Karpas-422 (cell line): ENCODE data around the gene KDM2A. TPM values are rescaled to one million over a fixed set of nuclear protein-coding genes. Genes with fewer than 3 reads are reported as not detected.

Experiments
- DNase-seq: peaks from one replicate; pipeline ENCODE4 v3.0.0-alpha.2; 2015
- H2AFZ ChIP-seq: fragments of 200-600 bp; sonication (generic); 2 replicates; pipeline ENCODE4 v1.6.1; 2014; ENCODE audit warnings: antibody characterized with exemption, low read length, mixed read lengths
- H3K27ac ChIP-seq: fragments of 200-600 bp; sonication (generic); 2 replicates; pipeline ENCODE4 v1.5.1; 2014; ENCODE audit warnings: mild to moderate bottlenecking, low read length, moderate library complexity
- H3K27me3 ChIP-seq: fragments of 200-600 bp; sonication (generic); 2 replicates; pipeline ENCODE4 v1.6.1; 2014; ENCODE audit warnings: low read length, mixed read lengths
- H3K36me3 ChIP-seq: fragments of 200-600 bp; sonication (generic); 2 replicates; pipeline ENCODE4 v1.6.1; 2014; ENCODE audit warnings: low read length, mixed read lengths; ENCODE audit not compliant: insufficient read depth
- H3K4me1 ChIP-seq: fragments of 200-600 bp; sonication (generic); 2 replicates; pipeline ENCODE4 v1.6.1; 2014; ENCODE audit warnings: mild to moderate bottlenecking, low read length, mixed read lengths
- H3K4me2 ChIP-seq: fragments of 200-600 bp; sonication (generic); 2 replicates; pipeline ENCODE4 v1.6.1; 2014; ENCODE audit warnings: low read length, low read depth, mild to moderate bottlenecking; ENCODE audit not compliant: poor library complexity, severe bottlenecking
- H3K4me3 ChIP-seq: fragments of 200-600 bp; sonication (generic); 2 replicates; pipeline ENCODE4 v1.5.1; 2014; ENCODE audit warnings: mild to moderate bottlenecking, antibody characterized with exemption, low read length, mixed read lengths
- H3K79me2 ChIP-seq: fragments of 200-600 bp; sonication (generic); 2 replicates; pipeline ENCODE4 v1.6.1; 2014; ENCODE audit warnings: mild to moderate bottlenecking, low read length, mixed read lengths
- H3K9ac ChIP-seq: fragments of 200-600 bp; sonication (generic); 2 replicates; pipeline ENCODE4 v1.6.0; 2014; ENCODE audit warnings: low read length
- H3K9me2 ChIP-seq: fragments of 200-600 bp; sonication (generic), shearing (Covaris generic); replicated peaks from 2 replicates; pipeline ENCODE4 v1.6.0; 2014; ENCODE audit warnings: mild to moderate bottlenecking, low read length, moderate library complexity; ENCODE audit not compliant: insufficient read depth
- H3K9me3 ChIP-seq: fragments of 300-700, 200-600 bp; sonication (generic); 2 replicates; pipeline ENCODE4 v1.6.1; 2014; ENCODE audit warnings: low read length, mixed read lengths
- H4K20me1 ChIP-seq: fragments of 200-600 bp; sonication (generic); 2 replicates; pipeline ENCODE4 v1.6.1; 2014; ENCODE audit warnings: mild to moderate bottlenecking, antibody characterized with exemption, low read length, low read depth; ENCODE audit not compliant: insufficient read depth
- total RNA-seq: library from RNA; depleted of rRNA; stranded (reverse); fragments of >200 nt; shearing (Covaris generic); gene quantifications from 2 replicates; pipeline ENCODE4 v1.2.3, GENCODE V29; 2014; ENCODE audit warnings: low replicate concordance

KDM2A gene
- total RNA-seq, 1 experiment from 2014 or later: 55.8 TPM

DNA sequence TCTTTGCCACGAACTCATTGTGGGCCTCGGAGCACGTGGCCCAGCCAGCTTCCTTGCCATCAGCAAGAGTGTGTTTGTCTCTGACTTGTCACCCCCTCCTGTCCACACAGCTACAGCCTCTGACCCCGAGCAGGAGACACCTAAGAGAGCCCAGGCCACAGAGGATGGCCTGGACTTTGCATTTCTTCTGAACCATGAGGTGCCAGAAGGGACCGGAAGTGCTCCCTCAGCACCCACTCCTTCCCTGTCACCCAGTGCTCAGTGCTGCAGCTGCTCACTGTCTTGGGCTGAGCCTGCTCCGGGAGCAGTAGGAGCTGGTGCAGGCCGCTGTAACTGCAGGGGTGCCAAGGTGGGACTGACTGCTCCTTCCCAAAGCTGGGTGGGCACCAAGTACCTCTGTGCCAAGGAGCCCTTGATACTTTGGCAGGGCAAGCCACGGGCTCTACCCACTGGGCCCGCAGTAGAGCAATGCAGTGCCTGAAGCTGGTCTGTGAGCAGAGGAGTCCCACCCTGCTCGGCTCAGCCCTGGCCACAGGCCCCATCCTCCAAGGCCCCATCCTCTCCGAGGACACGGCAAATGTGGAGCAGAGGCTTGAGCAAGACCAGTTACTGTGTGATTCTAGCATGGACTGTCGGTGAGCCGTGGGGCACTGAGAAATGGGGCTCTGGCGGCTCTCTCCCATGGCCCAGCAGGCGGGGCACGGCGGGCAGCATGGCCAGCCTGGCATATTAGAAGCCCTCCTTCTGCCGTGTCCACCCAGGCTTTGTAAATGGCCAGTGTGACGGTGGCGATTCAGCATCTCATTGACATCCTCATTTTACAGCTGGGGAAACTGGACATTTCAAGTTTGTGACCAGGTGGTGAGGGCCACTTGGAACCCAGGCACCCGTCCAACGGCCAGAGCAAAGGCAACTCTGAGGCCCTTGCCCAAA, 153.5 kb downstream of the KDM2A start:
- peaks cover 11% of the 10 kb centered on the region; the same call in 1 of the 2 replicates for H3K36me3 ChIP-seq
- peaks cover 7% of the 10 kb centered on the region; the same call in 1 of the 2 replicates for H4K20me1 ChIP-seq
- H3K4me1 ChIP-seq: peaks cover 99% of the 10 kb centered on the region
- no peak overlapping the region for H2AFZ ChIP-seq
- peak overlapping the region; percentile 89 for H3K9ac ChIP-seq
- H3K9me3 ChIP-seq: no peaks in the 10 kb centered on the region
- H3K9me2 ChIP-seq: no peaks in the 10 kb centered on the region
- peak; percentile 87 for DNase-seq
- H3K27ac ChIP-seq: peak overlapping the region; percentile 96
- peak overlapping the region; percentile 87 for H3K4me3 ChIP-seq
- H3K27me3 ChIP-seq: no peaks in the 10 kb centered on the region
- H3K79me2 ChIP-seq: peaks cover 92% of the 10 kb centered on the region
- peak overlapping the region; percentile 86 for H3K4me2 ChIP-seq

DNA sequence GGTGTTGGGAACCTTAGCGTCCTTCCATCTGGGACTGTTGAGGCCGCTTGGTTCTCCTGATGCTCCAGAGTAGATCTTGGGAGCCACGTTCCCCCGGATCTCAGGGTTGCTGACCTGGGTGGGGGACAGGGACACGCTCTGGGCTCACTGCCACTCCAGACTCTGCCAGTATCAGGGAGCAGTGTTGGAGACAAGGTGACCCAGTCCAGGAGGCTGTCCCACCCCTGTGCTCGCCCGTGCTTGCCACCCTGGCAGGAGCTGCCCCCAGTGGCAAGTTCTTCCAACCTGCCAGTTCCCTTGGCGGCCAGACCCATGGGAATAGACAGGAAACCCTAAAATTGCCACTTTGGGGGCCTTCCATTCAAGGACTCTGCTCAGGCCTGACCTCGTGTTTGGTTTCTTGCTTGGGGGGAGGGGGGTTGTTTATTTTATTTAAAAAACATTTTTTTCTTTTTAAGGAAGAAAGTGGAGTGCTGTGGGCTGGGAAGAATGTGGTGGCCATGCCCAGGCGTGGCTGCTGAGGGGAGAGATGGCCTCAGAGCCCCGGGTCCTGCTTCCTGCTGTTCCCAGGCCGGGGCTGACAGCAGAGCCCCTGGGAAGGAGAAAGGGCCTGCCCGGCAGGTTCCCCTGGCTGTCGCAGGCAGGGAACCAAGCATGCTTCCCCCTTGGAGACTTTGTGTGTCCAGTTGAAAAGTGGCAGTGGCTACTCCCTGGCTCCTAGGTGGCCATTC, 154.4 kb downstream of the KDM2A start:
- Histone ChIP-seq H3K36me3 (peaks cover 11% of the 10 kb centered on the region; the same call in 1 of the 2 replicates), H4K20me1 (peaks cover 7% of the 10 kb centered on the region; the same call in 1 of the 2 replicates)

DNA sequence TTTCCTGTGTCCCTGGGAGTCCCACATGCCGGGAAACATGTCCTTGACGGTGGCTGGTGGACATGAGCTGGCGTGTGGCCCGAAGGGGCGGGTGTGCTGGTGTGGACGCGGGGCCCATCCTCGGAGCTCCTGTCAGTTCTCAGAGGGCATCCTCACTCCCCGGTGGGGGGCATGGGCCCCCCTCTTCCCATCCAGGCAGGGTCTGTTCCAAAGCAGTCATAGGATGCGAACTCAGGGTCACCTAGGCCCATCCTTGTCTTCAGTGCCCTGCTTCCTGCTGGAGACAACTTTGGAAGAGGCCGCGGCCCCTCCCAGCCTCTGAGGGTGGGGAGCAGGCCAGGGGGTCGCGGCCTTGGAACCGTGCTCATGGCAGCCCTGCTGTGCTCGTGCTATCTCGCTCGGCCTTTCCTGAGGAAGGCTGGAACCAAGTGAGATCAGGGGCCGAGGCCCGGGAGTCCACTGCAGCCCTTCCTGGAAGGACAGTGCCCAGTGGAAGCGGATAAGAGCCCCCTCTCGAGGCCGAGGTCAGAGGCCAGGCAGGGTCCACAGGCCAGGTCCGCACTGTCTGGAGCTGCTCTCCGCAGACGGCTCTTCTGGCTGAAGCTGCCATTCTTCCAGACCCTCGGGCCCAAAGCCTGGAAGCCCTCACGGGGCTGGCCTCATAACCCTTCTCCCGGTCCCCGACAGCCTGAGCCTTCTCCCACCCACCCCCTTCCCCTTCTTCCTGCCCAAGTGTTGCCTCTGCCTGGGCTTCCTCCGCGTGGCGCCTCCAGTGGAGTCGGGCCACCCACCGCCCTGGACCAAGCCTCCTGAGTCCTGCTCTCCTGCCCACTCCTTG, 155.9 kb downstream of the KDM2A start:
- no peak overlapping the region for H3K4me3 ChIP-seq
- H3K36me3 ChIP-seq: peaks cover 11% of the 10 kb centered on the region; the same call in 1 of the 2 replicates
- H4K20me1 ChIP-seq: no peaks in the 10 kb centered on the region; the same call in 1 of the 2 replicates
- H3K27me3 ChIP-seq: no peaks in the 10 kb centered on the region
- H2AFZ ChIP-seq: no peak overlapping the region
- no peaks in the 10 kb centered on the region for H3K9me3 ChIP-seq
- H3K79me2 ChIP-seq: peaks cover 87% of the 10 kb centered on the region
- H3K9me2 ChIP-seq: no peaks in the 10 kb centered on the region
- peaks cover 82% of the 10 kb centered on the region for H3K4me1 ChIP-seq
- peak overlapping the region; percentile 98 for H3K27ac ChIP-seq
- peak overlapping the region; percentile 88 for H3K4me2 ChIP-seq
- peak overlapping the region; percentile 27 for H3K9ac ChIP-seq
- no peak for DNase-seq

More for the DNA sequence above, 154.4 kb downstream of the KDM2A start:
- H3K9ac ChIP-seq: peak overlapping the region; percentile 89
- H3K79me2 ChIP-seq: peaks cover 95% of the 10 kb centered on the region
- DNase-seq: peak; percentile 83
- H3K4me3 ChIP-seq: peak overlapping the region; percentile 87
- peak overlapping the region; percentile 96 for H3K27ac ChIP-seq
- H3K9me3 ChIP-seq: no peaks in the 10 kb centered on the region
- H3K9me2 ChIP-seq: no peaks in the 10 kb centered on the region
- H3K4me1 ChIP-seq: peaks cover 98% of the 10 kb centered on the region
- H3K4me2 ChIP-seq: peak overlapping the region; percentile 86
- no peaks in the 10 kb centered on the region for H3K27me3 ChIP-seq
- H2AFZ ChIP-seq: no peak overlapping the region

DNA sequence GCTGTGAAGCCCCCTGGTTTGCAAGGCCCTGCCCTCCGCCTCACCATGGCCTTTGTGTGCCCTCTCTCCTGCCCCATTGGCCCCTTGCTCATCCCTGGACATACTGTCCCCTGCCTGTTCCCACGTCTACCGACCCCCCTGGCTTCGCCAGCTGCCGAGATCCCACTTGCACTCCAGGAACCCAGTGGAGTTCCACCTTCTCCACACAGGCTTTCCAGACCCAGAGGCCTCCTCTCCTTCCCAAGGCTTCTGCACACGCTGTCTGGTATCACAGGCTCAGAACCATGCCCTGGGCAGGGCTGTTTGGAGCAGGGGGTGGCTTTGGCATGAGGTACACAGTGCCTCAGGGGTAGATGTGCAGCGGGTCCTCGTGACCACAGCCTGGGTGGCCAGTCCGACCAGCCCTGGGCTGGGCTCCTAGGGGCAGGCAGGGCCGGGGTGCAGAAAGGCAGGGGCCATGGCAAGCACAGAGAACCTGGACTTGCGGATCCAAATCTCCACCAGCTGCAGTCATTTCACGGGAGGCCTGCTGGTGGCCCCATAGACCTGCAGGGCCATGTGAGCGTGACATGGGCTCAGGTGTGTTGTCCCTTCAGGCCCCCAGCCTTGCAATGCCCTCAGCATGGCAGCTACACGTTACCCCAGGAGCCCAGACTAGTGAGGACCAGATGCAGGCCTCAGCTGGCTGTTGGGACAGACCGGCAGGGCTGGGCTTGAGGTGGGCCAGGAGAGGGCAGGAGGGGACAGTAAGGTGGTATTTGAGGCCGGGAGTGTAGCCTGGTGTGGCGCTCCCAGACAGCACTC, 156.7 kb downstream of the KDM2A start:
- peak; percentile 64 for DNase-seq
- Histone ChIP-seq H4K20me1 (no peaks in the 10 kb centered on the region), H3K4me2 (peak overlapping the region; percentile 88)

DNA sequence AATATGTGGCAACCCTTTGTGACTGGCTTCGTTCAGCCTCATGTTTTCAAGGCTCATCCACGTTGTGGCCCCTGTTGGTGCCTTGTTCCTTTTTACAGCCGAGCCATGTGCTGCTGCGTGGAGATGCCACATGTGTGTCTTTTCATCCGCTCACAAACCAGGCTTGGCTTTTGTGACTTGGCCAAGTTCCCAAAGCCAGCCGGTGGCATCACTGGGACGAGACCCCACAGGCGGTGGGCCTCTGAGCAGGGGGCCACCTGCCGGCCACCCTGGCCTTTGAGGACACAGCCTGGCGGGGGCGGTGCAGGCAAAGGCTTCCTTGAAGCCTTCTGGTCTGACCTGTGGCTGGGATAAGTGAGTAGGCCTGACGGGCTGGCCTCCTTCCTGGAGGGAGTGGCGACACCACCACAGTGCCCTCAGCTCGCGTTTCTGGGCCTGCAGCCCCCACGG, 157.7 kb downstream of the KDM2A start:
- Histone ChIP-seq H3K9me3 (no peaks in the 10 kb centered on the region), H3K4me1 (peaks cover 64% of the 10 kb centered on the region), H3K4me2 (peak overlapping the region; percentile 88), H3K79me2 (peaks cover 69% of the 10 kb centered on the region), H4K20me1 (no peaks in the 10 kb centered on the region), H3K27ac (peak overlapping the region; percentile 98), H3K9me2 (no peaks in the 10 kb centered on the region), H3K27me3 (no peaks in the 10 kb centered on the region), H3K9ac (peak overlapping the region; percentile 94), H2AFZ (no peak overlapping the region), H3K4me3 (peak overlapping the region; percentile 68), H3K36me3 (peaks cover 11% of the 10 kb centered on the region; the same call in 1 of the 2 replicates)
- peak; percentile 72 for DNase-seq

More for the DNA sequence above, 156.7 kb downstream of the KDM2A start:
- H3K4me1 ChIP-seq: peaks cover 74% of the 10 kb centered on the region
- peak overlapping the region; percentile 98 for H3K27ac ChIP-seq
- H2AFZ ChIP-seq: no peak overlapping the region
- no peaks in the 10 kb centered on the region for H3K9me2 ChIP-seq
- H3K9ac ChIP-seq: peak overlapping the region; percentile 49
- H3K79me2 ChIP-seq: peaks cover 79% of the 10 kb centered on the region
- no peaks in the 10 kb centered on the region for H3K27me3 ChIP-seq
- H3K36me3 ChIP-seq: peaks cover 11% of the 10 kb centered on the region; the same call in 1 of the 2 replicates
- H3K9me3 ChIP-seq: no peaks in the 10 kb centered on the region
- H3K4me3 ChIP-seq: no peak overlapping the region

DNA sequence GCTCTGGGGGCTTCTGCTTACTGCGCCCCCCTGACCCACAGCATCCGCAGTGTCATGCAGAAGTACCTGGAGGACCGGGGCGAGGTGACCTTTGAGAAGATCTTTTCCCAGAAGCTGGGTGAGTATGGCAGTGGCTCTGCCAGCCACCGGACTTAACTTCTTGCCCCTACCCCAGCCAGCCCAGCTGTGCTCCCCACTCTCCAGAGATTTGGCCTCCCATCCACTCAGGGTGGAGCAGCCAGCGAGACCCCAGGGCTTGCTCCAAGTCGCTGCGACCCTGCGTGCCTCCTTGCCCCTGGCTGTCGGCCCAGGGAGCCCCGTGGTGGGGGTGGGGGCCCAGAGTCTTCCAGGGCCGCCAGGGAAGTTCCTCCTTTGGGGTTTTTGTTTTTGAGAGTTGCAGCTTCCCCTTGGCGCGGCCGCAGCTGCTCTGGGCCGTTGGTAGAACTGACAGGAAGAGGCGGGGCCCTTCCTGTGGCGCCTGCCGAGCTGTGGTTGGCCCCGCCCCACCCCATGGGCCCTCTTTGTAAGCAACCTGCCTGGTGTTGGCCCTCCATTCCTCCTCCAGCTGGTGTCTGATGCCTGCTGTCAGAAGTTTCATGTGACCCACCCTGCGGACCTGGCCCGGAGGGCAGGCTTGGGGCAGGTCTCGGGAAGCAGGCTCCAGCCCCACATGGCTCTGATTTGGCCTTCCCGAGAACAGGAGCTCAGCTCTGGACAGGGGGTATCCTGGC, 158.3 kb downstream of the KDM2A start:
- peaks cover 63% of the 10 kb centered on the region for H3K79me2 ChIP-seq
- H2AFZ ChIP-seq: no peak overlapping the region
- peak overlapping the region; percentile 88 for H3K4me2 ChIP-seq
- H3K4me1 ChIP-seq: peaks cover 58% of the 10 kb centered on the region
- H3K9me3 ChIP-seq: no peaks in the 10 kb centered on the region
- no peaks in the 10 kb centered on the region for H3K9me2 ChIP-seq
- peaks cover 11% of the 10 kb centered on the region; the same call in 1 of the 2 replicates for H3K36me3 ChIP-seq
- peak overlapping the region; percentile 68 for H3K4me3 ChIP-seq
- H3K27me3 ChIP-seq: no peaks in the 10 kb centered on the region
- peak overlapping the region; percentile 94 for H3K9ac ChIP-seq
- no peaks in the 10 kb centered on the region for H4K20me1 ChIP-seq
- DNase-seq: peak; percentile 97
- peak overlapping the region; percentile 98 for H3K27ac ChIP-seq
